Measurements from ENCODE around the gene UGT1A9. TPM values are rescaled to one million over a fixed set of nuclear protein-coding genes. Genes with fewer than 3 reads are reported as not detected.

The UGT1A9 gene
- total and polyA plus RNA-seq, 7 donors, result 0.36 TPM; not detected in 6

DNA sequence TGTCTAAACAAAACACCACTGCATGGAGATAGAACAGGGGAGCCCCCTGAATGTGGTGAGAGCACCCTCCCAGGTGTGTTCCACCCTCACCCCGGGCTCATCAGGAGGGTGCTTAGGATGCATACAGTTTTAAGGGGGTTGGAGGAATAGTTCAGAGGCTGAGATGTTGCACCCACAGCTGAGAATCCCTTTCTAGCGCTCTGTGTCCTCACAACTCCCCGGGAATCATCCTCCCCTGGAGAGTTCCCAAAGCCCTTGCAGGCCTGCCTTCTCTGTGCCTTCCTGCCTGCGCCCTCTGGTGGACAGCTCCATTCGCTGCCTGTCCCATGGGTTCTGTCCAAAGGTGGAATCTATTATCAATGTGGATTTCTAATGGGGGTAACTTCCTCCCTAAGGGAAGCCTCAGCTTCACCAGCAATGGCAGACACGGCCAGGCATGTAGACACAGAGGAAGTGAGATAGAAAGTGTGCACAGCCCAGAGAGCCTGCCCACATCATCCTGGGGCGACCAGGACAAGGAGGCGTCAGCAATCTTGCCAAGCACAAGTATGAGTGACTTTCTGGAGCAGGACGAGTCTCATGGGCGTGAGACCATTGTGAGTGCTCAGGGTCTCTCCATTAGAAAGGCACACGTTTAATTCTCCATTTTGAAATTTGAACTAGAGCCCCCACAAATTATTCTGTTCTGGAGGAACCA lies 39.8 kb downstream of the UGT1A9 start:
- no peak overlapping the region for H3K4me3 ChIP-seq
- H3K9me3 ChIP-seq, result no peaks in the 10 kb centered on the region
- 42 to 43% methylated on average over 11 of the region's 11 CpGs for WGBS, 2 donors
- no peak overlapping the region for H3K27ac ChIP-seq
- peak; percentile 78 for DNase-seq
- H3K4me1 ChIP-seq, result no peaks in the 10 kb centered on the region
- H3K36me3 ChIP-seq, result no peaks in the 10 kb centered on the region
- TF ChIP-seq, protein P1, sequence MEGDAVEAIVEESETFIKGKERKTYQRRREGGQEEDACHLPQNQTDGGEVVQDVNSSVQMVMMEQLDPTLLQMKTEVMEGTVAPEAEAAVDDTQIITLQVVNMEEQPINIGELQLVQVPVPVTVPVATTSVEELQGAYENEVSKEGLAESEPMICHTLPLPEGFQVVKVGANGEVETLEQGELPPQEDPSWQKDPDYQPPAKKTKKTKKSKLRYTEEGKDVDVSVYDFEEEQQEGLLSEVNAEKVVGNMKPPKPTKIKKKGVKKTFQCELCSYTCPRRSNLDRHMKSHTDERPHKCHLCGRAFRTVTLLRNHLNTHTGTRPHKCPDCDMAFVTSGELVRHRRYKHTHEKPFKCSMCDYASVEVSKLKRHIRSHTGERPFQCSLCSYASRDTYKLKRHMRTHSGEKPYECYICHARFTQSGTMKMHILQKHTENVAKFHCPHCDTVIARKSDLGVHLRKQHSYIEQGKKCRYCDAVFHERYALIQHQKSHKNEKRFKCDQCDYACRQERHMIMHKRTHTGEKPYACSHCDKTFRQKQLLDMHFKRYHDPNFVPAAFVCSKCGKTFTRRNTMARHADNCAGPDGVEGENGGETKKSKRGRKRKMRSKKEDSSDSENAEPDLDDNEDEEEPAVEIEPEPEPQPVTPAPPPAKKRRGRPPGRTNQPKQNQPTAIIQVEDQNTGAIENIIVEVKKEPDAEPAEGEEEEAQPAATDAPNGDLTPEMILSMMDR (IDR thresholded peaks at IDR 0.05), result peak in 3 of 4 experiments; percentile 33 to 57 (median 36)
- no peak for TF ChIP-seq POLR2AphosphoS5 (IDR thresholded peaks at IDR 0.05)
- intact Hi-C loops (cut with DNase I), result no loop called here
- H3K27me3 ChIP-seq, result no peaks in the 10 kb centered on the region

DNA sequence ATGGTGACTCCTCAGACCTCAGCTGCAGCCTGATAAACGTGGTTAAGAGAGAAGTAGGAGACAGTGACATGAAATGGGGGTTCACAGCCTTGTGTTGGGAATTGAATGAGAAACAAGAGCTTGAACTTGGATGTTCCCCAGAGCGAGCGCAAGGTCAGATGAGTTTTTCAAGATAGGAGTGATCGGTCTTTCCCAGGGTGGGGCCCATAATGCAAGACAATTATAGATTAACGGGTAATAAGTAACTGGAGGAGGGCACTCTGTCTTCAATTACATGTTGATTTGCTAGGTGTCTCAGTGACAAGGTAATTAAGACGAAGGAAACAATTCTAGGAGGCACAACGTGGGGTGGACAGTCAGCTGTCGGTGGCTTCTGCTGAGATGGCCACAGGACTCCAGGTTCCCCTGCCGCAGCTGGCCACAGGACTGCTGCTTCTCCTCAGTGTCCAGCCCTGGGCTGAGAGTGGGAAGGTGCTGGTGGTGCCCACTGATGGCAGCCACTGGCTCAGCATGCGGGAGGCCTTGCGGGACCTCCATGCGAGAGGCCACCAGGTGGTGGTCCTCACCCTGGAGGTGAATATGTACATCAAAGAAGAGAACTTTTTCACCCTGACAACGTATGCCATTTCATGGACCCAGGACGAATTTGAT lies 41.0 kb downstream of the UGT1A9 start, which contains the start of gene UGT1A5:
TSS of gene UGT1A5 (plus strand) at position 297 of the 651 bp plus-strand sequence. CDS start at position 382, 85 bp downstream.
- H3K4me3 ChIP-seq, result no peak within 1 kb of the TSS
- H3K4me1 ChIP-seq, result no peaks in the 10 kb centered on the region
- 72 to 83% methylated on average over 14 of the region's 14 CpGs for WGBS, 2 donors
- no peak within 1 kb of the TSS for H3K27ac ChIP-seq
- intact Hi-C loops (cut with DNase I), result no loop called here
- DNase-seq, result no peak
- no peaks in the 10 kb centered on the region for H3K9me3 ChIP-seq
- TF ChIP-seq EP300 (IDR thresholded peaks at IDR 0.05), result no peak
- TF ChIP-seq, protein P1 (IDR thresholded peaks at IDR 0.05), result no peak
- TF ChIP-seq POLR2AphosphoS5 (IDR thresholded peaks at IDR 0.05), result no peak
- no peak for TF ChIP-seq POLR2A (IDR thresholded peaks at IDR 0.05)
- H3K36me3 ChIP-seq, result no peaks in the 10 kb centered on the region
- H3K27me3 ChIP-seq, result no peaks in the 10 kb centered on the region

DNA sequence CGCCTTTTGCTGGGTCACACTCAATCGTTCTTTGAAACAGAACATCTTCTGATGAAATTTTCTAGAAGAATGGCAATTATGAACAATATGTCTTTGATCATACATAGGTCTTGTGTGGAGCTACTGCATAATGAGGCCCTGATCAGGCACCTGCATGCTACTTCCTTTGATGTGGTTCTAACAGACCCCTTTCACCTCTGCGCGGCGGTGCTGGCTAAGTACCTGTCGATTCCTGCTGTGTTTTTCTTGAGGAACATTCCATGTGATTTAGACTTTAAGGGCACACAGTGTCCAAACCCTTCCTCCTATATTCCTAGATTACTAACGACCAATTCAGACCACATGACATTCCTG lies 41.5 kb downstream of the UGT1A9 start:
- no peak overlapping the region for H3K4me3 ChIP-seq
- no peak overlapping the region for H3K27ac ChIP-seq
- H3K36me3 ChIP-seq, result no peaks in the 10 kb centered on the region
- no peak for TF ChIP-seq POLR2A (IDR thresholded peaks at IDR 0.05)
- TF ChIP-seq, protein P1 (IDR thresholded peaks at IDR 0.05), result no peak
- TF ChIP-seq EP300 (IDR thresholded peaks at IDR 0.05), result no peak
- no peak for TF ChIP-seq POLR2AphosphoS5 (IDR thresholded peaks at IDR 0.05)
- no peak for DNase-seq
- intact Hi-C loops (cut with DNase I), result no loop called here
- no peaks in the 10 kb centered on the region for H3K4me1 ChIP-seq
- no peaks in the 10 kb centered on the region for H3K27me3 ChIP-seq
- H3K9me3 ChIP-seq, result no peaks in the 10 kb centered on the region
- WGBS, 2 donors, result 78 to 94% methylated on average over 7 of the region's 7 CpGs

DNA sequence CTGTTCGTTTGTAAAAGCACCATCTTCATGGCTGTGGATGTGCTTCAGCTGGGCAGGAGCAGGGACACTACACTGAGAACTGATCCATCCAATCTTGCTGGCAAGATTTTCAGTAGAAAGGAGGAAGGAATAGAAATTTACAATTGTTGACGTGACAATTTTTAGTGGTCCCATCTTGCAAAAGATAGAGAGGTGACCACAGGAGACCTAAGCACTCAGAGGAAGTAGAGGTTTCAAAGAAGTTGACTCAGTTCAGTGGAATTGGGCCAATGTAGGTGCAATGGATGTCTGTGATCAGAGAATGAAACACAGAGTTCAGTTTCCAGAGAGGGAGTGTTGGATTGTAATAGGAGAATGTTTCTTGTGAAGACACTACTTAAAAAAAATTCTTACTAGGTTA lies 42.4 kb downstream of the UGT1A9 start:
- H3K9me3 ChIP-seq, result no peaks in the 10 kb centered on the region
- intact Hi-C loops (cut with DNase I), result no loop called here
- TF ChIP-seq POLR2AphosphoS5 (IDR thresholded peaks at IDR 0.05), result no peak
- no peak for TF ChIP-seq POLR2A (IDR thresholded peaks at IDR 0.05)
- no peak for TF ChIP-seq EP300 (IDR thresholded peaks at IDR 0.05)
- TF ChIP-seq, protein P1 (IDR thresholded peaks at IDR 0.05), result no peak
- H3K27me3 ChIP-seq, result no peaks in the 10 kb centered on the region
- DNase-seq, result no peak
- 75 to 89% methylated on average over 2 of the region's 2 CpGs for WGBS, 2 donors
- H3K36me3 ChIP-seq, result no peaks in the 10 kb centered on the region
- H3K4me3 ChIP-seq, result no peak overlapping the region
- H3K27ac ChIP-seq, result no peak overlapping the region
- no peaks in the 10 kb centered on the region for H3K4me1 ChIP-seq
